Activated naive CD4-positive, alpha-beta T cell treated with anti-CD3 and anti-CD28 coated beads, Interleukin-2, amount 10 ng/mL, durations not matched to agents 7 days and 5 days (primary cell): ENCODE data around the gene MFGE8.

Source experiments
- CTCF ChIA-PET: fragments of 350-600 bp; sonication (Branson Sonifier 250); formaldehyde crosslinking; loops from one replicate; lab custom pipeline; 2021; ENCODE audit warnings: antibody characterized with exemption; lab: Charles Lee
- DNase-seq: peaks from one replicate; pipeline ENCODE4 v3.0.0-alpha.2; 2020
- H3K27ac Mint-ChIP-seq: one replicate; pipeline ENCODE4 v1.8.0; 2021; ENCODE audit warnings: mild to moderate bottlenecking, moderate library complexity, mixed read lengths
- H3K27me3 Mint-ChIP-seq: one replicate; pipeline ENCODE4 v1.8.0; 2021; ENCODE audit warnings: mild to moderate bottlenecking, mixed read lengths
- H3K36me3 Mint-ChIP-seq: one replicate; pipeline ENCODE4 v1.8.0; 2021; ENCODE audit warnings: mixed read lengths
- H3K4me1 Mint-ChIP-seq: one replicate; pipeline ENCODE4 v1.8.0; 2021; ENCODE audit warnings: mixed read lengths
- H3K4me3 Mint-ChIP-seq: one replicate; pipeline ENCODE4 v1.8.0; 2021; ENCODE audit warnings: mild to moderate bottlenecking, moderate library complexity, mixed read lengths
- H3K9me3 Mint-ChIP-seq: one replicate; pipeline ENCODE4 v1.8.0; 2021; ENCODE audit warnings: mixed read lengths

The MFGE8 gene

DNA sequence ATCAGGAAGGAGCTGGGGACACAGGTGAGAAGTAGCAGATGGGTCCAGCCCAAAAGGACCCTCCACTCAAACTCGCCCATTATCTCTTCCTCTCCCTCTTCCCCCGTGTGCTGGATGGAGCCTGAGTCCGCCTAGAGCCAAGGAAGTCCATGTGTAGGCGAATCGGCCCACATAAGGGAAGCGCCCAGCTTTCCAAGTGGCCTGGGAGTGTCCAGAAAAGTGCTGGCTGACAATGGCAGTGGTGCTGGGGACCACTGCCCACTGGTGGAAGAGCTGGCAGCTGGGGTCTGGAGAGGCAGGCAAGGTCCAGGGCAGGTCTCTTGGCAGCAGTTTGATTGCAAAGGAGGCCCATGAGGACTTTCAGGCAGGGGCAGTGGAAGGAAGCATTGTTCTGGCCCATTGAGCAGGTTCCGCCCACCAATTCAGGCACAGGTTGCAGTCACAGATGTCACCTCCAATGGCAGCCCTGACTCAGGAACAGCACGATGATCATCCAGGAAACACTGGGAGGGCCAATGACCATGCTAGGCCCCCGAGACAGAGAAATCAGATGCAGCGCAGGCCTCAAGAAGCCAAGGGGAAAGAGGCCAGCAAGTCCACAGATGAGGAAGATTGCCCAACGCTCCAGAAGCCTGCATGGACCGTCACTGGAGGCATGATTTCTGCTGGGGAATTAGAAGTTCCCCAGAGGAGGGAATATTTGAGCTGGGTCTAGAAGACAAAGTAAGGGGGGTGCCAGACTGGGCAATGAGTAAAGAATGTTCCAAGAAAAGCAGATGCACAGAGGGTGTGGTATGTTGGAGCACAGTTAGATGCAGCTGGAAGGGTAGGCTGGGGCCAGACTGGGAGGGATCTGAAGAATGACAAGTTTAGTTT is 3.0 kb downstream of the MFGE8 start:
- DNase-seq = no peak
- Mint-ChIP-seq H3K4me3 (no peak overlapping the region), H3K36me3 (peaks cover 28% of the 10 kb centered on the region), H3K9me3 (no peaks in the 10 kb centered on the region), H3K27me3 (peaks cover 4% of the 10 kb centered on the region), H3K27ac (peak overlapping the region; percentile 29), H3K4me1 (peaks cover 45% of the 10 kb centered on the region)
- CTCF ChIA-PET = interaction anchor here (1.7 kb wide), 1 partner anchor 93 kb away, joined by 3 read pairs; no protein-coding TSS in a partner anchor

DNA sequence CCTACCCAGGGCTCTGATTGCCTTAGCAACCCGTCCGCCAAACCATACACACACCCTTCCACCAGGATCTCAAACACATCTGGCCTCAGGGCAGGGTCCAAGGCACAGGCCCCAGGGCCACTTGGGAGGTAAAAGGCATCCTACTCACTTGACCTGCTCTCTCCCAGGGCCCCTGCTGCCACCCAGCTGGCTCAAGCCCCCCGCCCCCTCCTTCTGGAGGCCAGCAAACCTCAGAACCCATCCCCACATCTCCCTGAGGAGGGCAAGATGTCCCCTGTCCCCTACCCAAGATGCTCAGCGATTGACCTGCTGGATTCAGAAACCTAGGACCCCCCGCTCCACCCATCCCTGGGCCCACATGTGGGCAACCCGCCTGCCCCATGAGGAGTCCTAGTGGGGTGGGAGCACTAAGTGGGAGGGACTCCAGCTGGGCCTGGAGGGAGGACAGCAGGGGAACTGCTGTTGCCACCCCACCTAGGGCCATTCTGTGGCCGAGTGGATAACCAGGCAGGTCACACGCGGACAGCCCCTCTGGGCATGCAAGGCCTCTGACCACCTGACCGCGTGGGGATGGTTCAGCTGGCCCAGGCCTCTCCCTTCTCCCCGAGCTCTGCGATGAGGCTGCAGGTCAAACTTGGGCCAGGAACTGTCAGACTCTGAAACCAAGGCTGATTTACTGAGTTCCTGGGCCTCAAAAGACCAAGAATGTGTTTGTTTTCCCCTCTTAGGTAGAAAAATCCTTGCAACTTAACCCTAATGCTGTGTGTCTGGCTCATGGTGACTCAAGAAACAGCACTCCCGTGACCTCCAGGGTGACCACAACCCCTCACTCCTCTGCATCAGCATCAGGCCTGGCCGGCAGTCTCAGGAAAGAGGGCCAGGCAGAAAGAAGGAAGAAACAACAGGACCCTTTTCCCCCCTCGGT is 4.2 kb downstream of the MFGE8 start:
- CTCF ChIA-PET = no interaction called here
- peaks cover 4% of the 10 kb centered on the region for H3K27me3 Mint-ChIP-seq
- H3K9me3 Mint-ChIP-seq = no peaks in the 10 kb centered on the region
- peaks cover 32% of the 10 kb centered on the region for H3K36me3 Mint-ChIP-seq
- DNase-seq = no peak
- peak overlapping the region; percentile 29 for H3K27ac Mint-ChIP-seq
- peaks cover 55% of the 10 kb centered on the region for H3K4me1 Mint-ChIP-seq
- H3K4me3 Mint-ChIP-seq = no peak overlapping the region

DNA sequence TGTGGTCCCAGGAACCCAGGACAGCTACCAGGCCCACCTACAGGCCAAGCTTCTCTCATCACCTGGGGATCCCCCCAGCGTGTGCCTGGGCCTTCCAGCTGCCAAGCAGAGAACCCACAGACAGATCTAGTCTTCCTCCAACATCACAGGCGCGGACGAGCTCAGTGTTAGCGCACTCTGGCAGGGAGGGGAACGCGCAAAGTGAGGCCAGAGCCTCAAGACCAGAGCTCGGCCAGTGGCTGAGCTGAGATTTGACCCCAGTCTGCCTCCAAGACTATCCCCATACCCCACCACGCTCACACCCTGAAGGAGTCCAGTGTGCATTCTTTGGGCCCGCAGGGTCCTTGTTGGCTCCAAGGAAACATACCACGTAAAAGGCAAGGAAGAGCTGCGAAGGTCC is 5.1 kb downstream of the MFGE8 start:
- peaks cover 35% of the 10 kb centered on the region for H3K36me3 Mint-ChIP-seq
- H3K4me3 Mint-ChIP-seq = no peak overlapping the region
- peaks cover 4% of the 10 kb centered on the region for H3K27me3 Mint-ChIP-seq
- CTCF ChIA-PET = interaction anchor here (1.1 kb wide), 1 partner anchor 263 kb away, joined by 4 read pairs; no protein-coding TSS in a partner anchor
- H3K4me1 Mint-ChIP-seq = peaks cover 57% of the 10 kb centered on the region
- no peaks in the 10 kb centered on the region for H3K9me3 Mint-ChIP-seq
- no peak overlapping the region for H3K27ac Mint-ChIP-seq
- DNase-seq = no peak

DNA sequence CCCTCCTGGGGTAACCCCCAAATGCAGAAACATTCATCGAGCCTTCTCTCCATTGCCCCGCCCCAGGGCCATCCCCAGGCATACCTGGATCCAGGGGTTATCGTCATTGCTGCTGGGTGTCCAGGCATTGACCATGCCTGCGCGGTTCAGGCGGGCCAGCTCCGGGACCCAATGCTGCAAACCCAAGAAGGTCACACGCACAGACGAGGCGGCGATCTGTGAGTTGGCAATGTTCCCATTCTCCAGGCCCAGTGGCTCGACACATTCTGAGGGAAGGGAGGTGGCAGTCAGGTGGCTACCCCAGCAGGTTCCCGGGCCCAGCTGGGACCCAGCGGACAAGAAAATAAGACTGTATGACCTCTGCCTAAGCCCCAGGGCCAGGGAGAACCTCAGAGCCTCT is 6.1 kb downstream of the MFGE8 start:
- Mint-ChIP-seq H3K27me3 (peaks cover under 1% of the 10 kb centered on the region), H3K4me1 (peaks cover 62% of the 10 kb centered on the region), H3K4me3 (no peak overlapping the region), H3K27ac (no peak overlapping the region), H3K36me3 (peaks cover 37% of the 10 kb centered on the region), H3K9me3 (no peaks in the 10 kb centered on the region)
- CTCF ChIA-PET = interaction anchor here (1.1 kb wide), 1 partner anchor 264 kb away, joined by 4 read pairs; no protein-coding TSS in a partner anchor
- no peak for DNase-seq

DNA sequence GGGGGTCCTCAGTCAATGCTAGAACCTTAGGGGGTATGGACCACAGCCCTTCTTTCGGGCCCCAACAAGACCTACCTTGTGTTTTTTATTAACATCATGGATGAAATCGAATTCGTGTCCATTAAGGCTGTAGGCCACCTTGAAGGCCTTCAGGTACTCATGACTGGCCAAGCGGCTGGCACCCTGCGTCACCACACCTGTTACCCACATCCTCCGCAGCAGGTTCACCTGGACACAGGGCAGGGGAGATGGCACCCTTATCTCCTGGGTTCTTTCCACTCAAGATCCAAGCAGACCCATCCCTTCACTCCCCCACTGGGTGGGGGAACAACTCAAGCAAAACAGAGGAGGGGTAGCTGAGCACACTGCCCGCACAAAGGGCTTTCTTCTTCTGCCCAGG is 6.6 kb downstream of the MFGE8 start:
- DNase-seq = no peak
- H3K27me3 Mint-ChIP-seq = no peaks in the 10 kb centered on the region
- H3K9me3 Mint-ChIP-seq = no peaks in the 10 kb centered on the region
- H3K4me1 Mint-ChIP-seq = peaks cover 56% of the 10 kb centered on the region
- CTCF ChIA-PET = interaction anchor here (2.2 to 4.2 kb wide), 3 partner anchors 14 to 271 kb away, joined by 17 to 66 read pairs (median 20); no protein-coding TSS in a partner anchor
- peaks cover 37% of the 10 kb centered on the region for H3K36me3 Mint-ChIP-seq
- no peak overlapping the region for H3K27ac Mint-ChIP-seq
- no peak overlapping the region for H3K4me3 Mint-ChIP-seq

DNA sequence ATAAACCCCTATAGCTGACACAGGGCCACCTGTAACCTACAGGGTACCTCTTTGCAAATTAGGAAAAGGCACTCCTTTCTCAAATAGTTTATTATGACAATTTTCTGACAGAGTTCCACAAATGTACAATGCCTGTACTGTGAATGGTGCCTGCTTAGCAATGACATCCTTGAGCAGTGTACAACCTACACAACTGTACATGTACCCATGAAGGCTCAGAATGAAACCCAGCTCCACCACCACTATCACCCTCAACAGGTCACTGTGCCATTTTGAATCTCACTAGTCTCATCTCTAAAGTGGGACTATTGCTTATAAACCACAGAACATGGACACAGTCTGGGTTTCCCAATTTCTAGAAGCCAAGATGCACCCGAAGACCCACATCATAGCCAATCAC is 7.0 kb downstream of the MFGE8 start:
- peak overlapping the region; percentile 70 for H3K27ac Mint-ChIP-seq
- DNase-seq = no peak
- H3K4me1 Mint-ChIP-seq = peaks cover 53% of the 10 kb centered on the region
- no peaks in the 10 kb centered on the region for H3K9me3 Mint-ChIP-seq
- peaks cover 37% of the 10 kb centered on the region for H3K36me3 Mint-ChIP-seq
- no peaks in the 10 kb centered on the region for H3K27me3 Mint-ChIP-seq
- CTCF ChIA-PET = interaction anchor here (0.8 to 4.2 kb wide), 8 partner anchors 10 to 272 kb away, joined by 3 to 66 read pairs (median 12); partner anchors contain the start of gene HAPLN3
- H3K4me3 Mint-ChIP-seq = no peak overlapping the region

DNA sequence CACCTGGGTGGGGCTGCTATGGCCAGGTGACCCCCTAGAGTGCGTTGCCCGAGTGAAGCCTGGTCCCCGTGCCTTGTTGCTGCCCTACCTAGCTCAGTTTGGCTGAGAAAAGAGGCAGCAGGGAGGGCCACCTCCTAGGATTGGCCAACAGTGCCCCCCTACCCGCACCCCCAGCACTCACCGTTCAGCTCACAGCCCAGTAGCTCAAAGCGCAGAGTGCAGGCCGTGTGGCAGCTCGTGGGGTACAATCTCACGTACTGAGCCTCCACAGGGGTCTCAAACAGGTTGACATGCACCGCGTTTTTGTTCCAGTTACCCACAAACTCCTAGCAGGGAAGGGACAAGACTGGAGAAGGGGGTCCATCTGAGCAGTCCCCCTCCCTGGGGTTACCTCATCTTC is 7.6 kb downstream of the MFGE8 start:
- CTCF ChIA-PET = interaction anchor here (0.7 to 4.2 kb wide), 29 partner anchors 10 to 293 kb away, joined by 3 to 66 read pairs (median 6); partner anchors contain the start of gene HAPLN3
- no peak for DNase-seq
- peak overlapping the region; percentile 94 for H3K27ac Mint-ChIP-seq
- no peaks in the 10 kb centered on the region for H3K27me3 Mint-ChIP-seq
- no peaks in the 10 kb centered on the region for H3K9me3 Mint-ChIP-seq
- peaks cover 35% of the 10 kb centered on the region for H3K36me3 Mint-ChIP-seq
- no peak overlapping the region for H3K4me3 Mint-ChIP-seq
- H3K4me1 Mint-ChIP-seq = peaks cover 48% of the 10 kb centered on the region

DNA sequence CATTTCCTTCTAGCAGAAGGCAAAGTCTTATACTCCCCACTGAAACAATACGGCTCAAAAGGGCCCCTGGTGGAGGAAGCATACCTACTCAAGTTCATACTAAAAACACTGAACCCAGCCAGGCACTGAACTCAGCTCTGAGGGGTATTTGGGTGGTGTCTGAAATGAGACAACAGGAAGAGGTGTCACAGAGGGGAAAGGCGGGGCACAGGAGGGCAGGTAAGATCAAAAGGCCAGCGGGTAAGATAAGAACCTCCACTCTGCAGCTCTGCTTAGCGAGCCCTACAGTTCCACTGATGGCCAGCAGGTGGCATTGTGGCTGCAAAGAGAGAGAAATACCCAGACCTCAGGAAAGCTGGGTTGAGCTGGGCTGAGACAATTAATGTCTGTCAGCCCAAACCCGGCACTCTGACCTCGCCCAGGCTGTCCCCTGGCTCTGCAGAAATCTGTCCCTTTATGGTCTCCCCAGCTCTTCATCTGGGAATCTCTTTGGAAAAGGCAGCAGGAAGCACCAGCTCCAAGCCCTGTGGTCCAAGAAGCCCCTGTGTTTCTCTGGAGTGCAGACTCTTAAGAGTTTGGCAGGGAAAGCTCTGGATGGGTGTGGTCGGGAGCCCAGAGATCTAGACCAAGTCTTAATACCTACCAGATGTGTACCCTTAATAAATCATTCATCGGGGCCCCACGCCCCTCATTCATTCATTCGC is 8.4 kb downstream of the MFGE8 start:
- H3K4me1 Mint-ChIP-seq = peaks cover 43% of the 10 kb centered on the region
- CTCF ChIA-PET = interaction anchor here (0.5 to 4.2 kb wide), 43 partner anchors 9 to 344 kb away, joined by 3 to 66 read pairs (median 5); partner anchors contain the start of genes HAPLN3 and MFGE8
- no peaks in the 10 kb centered on the region for H3K27me3 Mint-ChIP-seq
- no peaks in the 10 kb centered on the region for H3K9me3 Mint-ChIP-seq
- H3K36me3 Mint-ChIP-seq = peaks cover 35% of the 10 kb centered on the region
- H3K4me3 Mint-ChIP-seq = peak overlapping the region; percentile 42
- peak overlapping the region; percentile 94 for H3K27ac Mint-ChIP-seq
- peak; percentile 98 for DNase-seq

DNA sequence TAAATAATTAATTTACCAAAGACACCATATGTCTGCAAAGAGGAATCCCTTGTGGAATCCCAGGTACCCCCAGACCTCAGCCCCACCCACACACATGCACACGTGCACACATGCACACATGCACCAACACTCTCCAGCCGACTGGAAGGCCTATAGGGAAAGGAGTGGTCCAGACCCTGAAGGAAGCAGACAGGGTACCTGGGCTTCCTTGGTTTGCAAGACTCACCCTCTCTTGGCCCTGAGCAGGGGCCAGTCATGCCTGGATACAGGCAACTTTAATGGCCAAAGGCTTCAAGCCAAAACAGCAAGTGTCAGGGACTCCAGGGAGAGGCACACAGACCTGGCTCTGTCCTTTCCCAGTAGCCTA is 8.9 kb downstream of the MFGE8 start:
- Mint-ChIP-seq H3K4me3 (peak overlapping the region; percentile 42), H3K4me1 (peaks cover 43% of the 10 kb centered on the region), H3K9me3 (no peaks in the 10 kb centered on the region), H3K36me3 (peaks cover 29% of the 10 kb centered on the region), H3K27ac (peak overlapping the region; percentile 94), H3K27me3 (no peaks in the 10 kb centered on the region)
- no peak for DNase-seq
- CTCF ChIA-PET = interaction anchor here (0.7 to 4.2 kb wide), 37 partner anchors 9 to 303 kb away, joined by 3 to 66 read pairs (median 5); partner anchors contain the start of genes HAPLN3 and MFGE8

DNA sequence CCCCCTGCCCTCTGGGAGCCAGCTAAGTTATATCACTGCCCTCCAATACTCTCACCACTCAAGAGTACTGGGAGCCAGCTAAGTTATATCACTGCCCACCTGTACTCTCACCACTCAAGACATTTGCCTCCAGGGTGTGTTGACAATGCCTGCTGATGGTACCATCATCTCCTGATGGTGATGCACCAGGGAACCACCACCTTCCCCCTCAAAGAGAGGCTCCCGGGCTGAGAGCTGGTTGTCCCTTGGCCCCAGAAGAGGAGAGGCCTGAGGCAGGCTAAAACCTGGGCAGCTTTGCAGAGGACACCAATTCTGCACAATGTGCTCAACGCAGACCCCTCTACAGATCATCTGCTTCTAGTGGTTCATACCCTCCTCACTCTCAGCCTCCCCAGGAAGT is 10.3 kb downstream of the MFGE8 start:
- no peak for DNase-seq
- H3K9me3 Mint-ChIP-seq = no peaks in the 10 kb centered on the region
- peaks cover 40% of the 10 kb centered on the region for H3K4me1 Mint-ChIP-seq
- CTCF ChIA-PET = interaction anchor here (0.8 to 4.2 kb wide), 9 partner anchors 10 to 275 kb away, joined by 3 to 66 read pairs (median 3); no protein-coding TSS in a partner anchor
- H3K36me3 Mint-ChIP-seq = peaks cover 23% of the 10 kb centered on the region
- H3K27ac Mint-ChIP-seq = peak overlapping the region; percentile 94
- no peaks in the 10 kb centered on the region for H3K27me3 Mint-ChIP-seq
- H3K4me3 Mint-ChIP-seq = no peak overlapping the region

DNA sequence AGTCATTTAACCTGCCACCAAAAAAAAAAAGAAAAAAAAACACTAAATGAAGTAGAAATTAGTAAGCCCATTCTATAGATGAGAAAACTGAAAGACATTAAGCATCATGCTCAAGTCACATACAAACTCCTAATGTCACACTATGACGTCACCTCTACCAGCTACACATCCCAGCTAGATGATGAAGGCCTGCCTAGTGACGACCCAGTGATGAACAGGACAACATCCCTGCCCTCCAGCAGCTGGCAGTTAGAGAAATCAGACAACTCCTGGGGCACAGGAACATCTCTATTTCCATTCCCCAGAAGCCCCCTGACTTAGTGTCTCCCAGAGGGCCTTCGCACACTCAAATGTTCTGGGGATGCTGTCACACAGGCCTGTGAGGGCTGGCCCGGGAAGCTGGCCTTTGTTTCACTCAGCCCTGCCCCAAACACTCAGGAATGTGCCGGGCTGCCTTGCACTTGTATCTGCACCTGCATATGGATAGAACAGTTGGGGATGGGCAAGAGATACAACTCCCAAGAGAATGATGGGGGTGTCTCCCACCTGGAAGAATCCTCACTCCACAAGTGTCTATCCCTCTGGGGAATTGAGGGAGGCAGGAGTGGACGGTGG is 10.9 kb downstream of the MFGE8 start:
- Mint-ChIP-seq H3K4me1 (peaks cover 45% of the 10 kb centered on the region), H3K27me3 (no peaks in the 10 kb centered on the region), H3K36me3 (peaks cover 22% of the 10 kb centered on the region), H3K27ac (no peak overlapping the region), H3K9me3 (no peaks in the 10 kb centered on the region), H3K4me3 (no peak overlapping the region)
- CTCF ChIA-PET = interaction anchor here (0.8 to 4.2 kb wide), 8 partner anchors 9 to 276 kb away, joined by 3 to 66 read pairs (median 3); no protein-coding TSS in a partner anchor
- no peak for DNase-seq

DNA sequence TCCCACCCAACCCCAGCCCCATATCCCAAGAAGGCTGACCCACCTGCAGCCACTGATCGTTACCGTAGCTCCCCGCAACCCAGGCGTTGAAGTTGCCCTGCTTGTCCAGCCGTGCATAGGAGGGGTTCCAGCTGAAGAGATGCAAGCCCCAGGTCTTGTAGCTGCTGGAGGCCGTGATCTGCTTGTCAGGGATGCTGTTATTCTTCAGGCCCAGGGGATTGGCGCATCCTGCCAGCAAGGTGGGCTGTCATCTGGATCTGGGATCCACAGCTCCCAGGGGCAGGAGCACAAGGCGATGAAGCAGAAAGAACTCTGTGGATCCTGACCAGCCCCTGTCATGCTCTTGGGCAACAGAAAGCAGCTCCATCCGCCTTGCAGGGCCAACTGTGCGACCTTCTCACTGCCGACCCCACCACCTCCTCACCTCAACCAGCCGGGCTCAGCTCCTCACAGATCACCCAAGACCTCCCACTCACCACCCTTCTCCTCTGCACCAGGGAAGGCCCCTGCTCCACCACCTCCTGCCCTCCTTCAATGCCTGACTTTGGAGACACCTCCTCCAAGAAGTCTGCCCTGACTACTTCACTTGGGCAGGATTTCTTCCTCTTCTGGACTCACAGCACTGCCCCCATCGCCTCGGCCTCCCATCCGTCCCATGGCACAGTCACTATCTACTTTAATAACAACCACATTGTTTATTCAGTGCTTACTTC is 11.5 kb downstream of the MFGE8 start:
- no peak overlapping the region for H3K27ac Mint-ChIP-seq
- DNase-seq = no peak
- H3K27me3 Mint-ChIP-seq = no peaks in the 10 kb centered on the region
- CTCF ChIA-PET = interaction anchor here (1.4 to 1.5 kb wide), 2 partner anchors 10 to 263 kb away, joined by 3 read pairs; partner anchors contain the start of gene ISG20
- no peak overlapping the region for H3K4me3 Mint-ChIP-seq
- no peaks in the 10 kb centered on the region for H3K9me3 Mint-ChIP-seq
- peaks cover 16% of the 10 kb centered on the region for H3K36me3 Mint-ChIP-seq
- peaks cover 52% of the 10 kb centered on the region for H3K4me1 Mint-ChIP-seq
